Activated naive CD8-positive, alpha-beta T cell treated with anti-CD3 and anti-CD28 coated beads for 36 hours (primary cell): ENCODE data around the gene SLC48A1. TPM values are rescaled to one million over a fixed set of nuclear protein-coding genes. Genes with fewer than 3 reads are reported as not detected.
A peak's percentile ranks its signal among the peaks of the same experiment; 100 is the strongest.

Experiments used
- DNase-seq: peaks from one replicate; pipeline ENCODE4 v3.0.0; 2021
- H3K27ac Mint-ChIP-seq: one replicate; pipeline ENCODE4 v1.8.0; 2022; ENCODE audit warnings: mild to moderate bottlenecking, moderate library complexity, mixed read lengths
- H3K27me3 Mint-ChIP-seq: one replicate; pipeline ENCODE4 v1.8.0; 2022; ENCODE audit warnings: mild to moderate bottlenecking, mixed read lengths
- H3K36me3 Mint-ChIP-seq: one replicate; pipeline ENCODE4 v1.8.0; 2021; ENCODE audit warnings: mild to moderate bottlenecking, mixed read lengths
- H3K4me1 Mint-ChIP-seq: one replicate; pipeline ENCODE4 v1.8.0; 2021; ENCODE audit warnings: mixed read lengths
- H3K4me3 Mint-ChIP-seq: one replicate; pipeline ENCODE4 v1.8.0; 2022; ENCODE audit warnings: mild to moderate bottlenecking, moderate library complexity, mixed read lengths
- H3K9me3 Mint-ChIP-seq: one replicate; pipeline ENCODE4 v1.8.0; 2022; ENCODE audit warnings: mixed read lengths
- total RNA-seq, 2 experiments: library from RNA; stranded (reverse); gene quantifications; one replicate each; pipeline ENCODE4 v1.2.3, GENCODE V29; 2021

Gene SLC48A1
- total RNA-seq, 2 experiments from 2014 or later, result 5.4 to 6.0 TPM

DNA sequence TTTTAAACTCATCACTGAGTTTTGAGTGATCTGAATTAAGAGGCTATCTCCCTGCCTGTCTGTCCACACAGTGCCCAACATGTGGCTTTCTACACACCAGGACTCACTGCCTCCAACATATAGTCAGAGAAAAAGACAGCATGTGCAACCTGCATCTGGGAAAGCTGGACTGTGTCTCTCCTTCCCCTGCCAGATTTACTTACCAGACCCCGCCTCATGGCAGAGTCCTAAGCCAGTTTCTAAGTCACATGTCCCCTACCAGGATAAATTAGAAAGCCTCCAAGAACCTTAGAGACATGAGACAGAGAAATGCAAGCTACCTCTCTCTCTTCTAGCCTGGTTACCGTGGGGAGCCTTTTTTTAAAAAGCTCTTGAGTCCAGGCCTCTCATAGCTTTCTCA is 49.4 kb downstream of the SLC48A1 start:
- H3K4me1 Mint-ChIP-seq, result peaks cover 73% of the 10 kb centered on the region
- H3K36me3 Mint-ChIP-seq, result peaks cover 16% of the 10 kb centered on the region
- H3K9me3 Mint-ChIP-seq, result no peaks in the 10 kb centered on the region
- H3K27me3 Mint-ChIP-seq, result no peaks in the 10 kb centered on the region
- H3K27ac Mint-ChIP-seq, result peak overlapping the region; percentile 47
- no peak overlapping the region for H3K4me3 Mint-ChIP-seq
- no peak for DNase-seq

GRCh38 chr12:47822863-47823262 is 49.8 kb downstream of the SLC48A1 start:
- Mint-ChIP-seq H3K4me3 (no peak overlapping the region), H3K27me3 (no peaks in the 10 kb centered on the region), H3K36me3 (peaks cover 11% of the 10 kb centered on the region), H3K27ac (peak overlapping the region; percentile 46), H3K4me1 (peaks cover 73% of the 10 kb centered on the region), H3K9me3 (no peaks in the 10 kb centered on the region)
- DNase-seq, result no peak

- Mint-ChIP-seq H3K4me1 (peaks cover 77% of the 10 kb centered on the region), H3K4me3 (no peak overlapping the region), H3K36me3 (peaks cover 4% of the 10 kb centered on the region), H3K9me3 (no peaks in the 10 kb centered on the region), H3K27ac (peak overlapping the region; percentile 92), H3K27me3 (no peaks in the 10 kb centered on the region)
- DNase-seq, result no peak
Measured at GRCh38 chr12:47823422-47824086, 50.5 kb downstream of the SLC48A1 start.

GRCh38 chr12:47824198-47824597 is 51.2 kb downstream of the SLC48A1 start:
- Mint-ChIP-seq H3K4me3 (no peak overlapping the region), H3K27ac (peak overlapping the region; percentile 92), H3K36me3 (no peaks in the 10 kb centered on the region), H3K27me3 (no peaks in the 10 kb centered on the region), H3K4me1 (peaks cover 82% of the 10 kb centered on the region), H3K9me3 (no peaks in the 10 kb centered on the region)
- DNase-seq, result no peak

- Mint-ChIP-seq H3K4me3 (peak overlapping the region; percentile 6), H3K9me3 (no peaks in the 10 kb centered on the region), H3K4me1 (peaks cover 87% of the 10 kb centered on the region), H3K36me3 (no peaks in the 10 kb centered on the region), H3K27me3 (no peaks in the 10 kb centered on the region), H3K27ac (peak overlapping the region; percentile 92)
- no peak for DNase-seq
Measured at GRCh38 chr12:47824635-47825034, 51.6 kb downstream of the SLC48A1 start.

DNA sequence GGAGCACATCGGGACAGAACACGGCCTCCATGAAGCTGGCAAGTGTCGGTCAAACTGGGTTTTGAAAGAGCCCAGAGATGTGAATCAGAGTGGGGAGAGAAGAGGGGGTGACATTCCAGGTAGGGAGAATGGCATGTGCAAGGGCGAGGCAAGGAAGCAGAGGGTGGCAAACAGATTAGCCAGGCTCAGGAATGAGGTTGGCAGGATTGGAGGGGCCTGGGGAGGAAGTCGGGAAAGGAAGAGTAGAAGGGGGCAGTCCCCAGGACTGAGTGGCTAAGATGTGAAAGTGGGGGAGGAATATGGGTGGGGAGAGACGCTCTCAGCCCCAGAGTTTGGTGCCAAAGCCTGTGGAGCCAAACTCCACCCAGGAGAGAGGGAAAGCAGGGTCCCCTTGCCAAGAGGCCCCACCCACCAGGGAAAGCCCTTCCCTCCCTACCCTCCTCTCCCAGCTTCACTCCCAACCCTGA is 52.2 kb downstream of the SLC48A1 start:
- peak overlapping the region; percentile 92 for H3K27ac Mint-ChIP-seq
- no peaks in the 10 kb centered on the region for H3K9me3 Mint-ChIP-seq
- H3K27me3 Mint-ChIP-seq, result no peaks in the 10 kb centered on the region
- no peak for DNase-seq
- peak overlapping the region; percentile 6 for H3K4me3 Mint-ChIP-seq
- H3K36me3 Mint-ChIP-seq, result no peaks in the 10 kb centered on the region
- H3K4me1 Mint-ChIP-seq, result peaks cover 87% of the 10 kb centered on the region

- no peaks in the 10 kb centered on the region for H3K9me3 Mint-ChIP-seq
- H3K4me1 Mint-ChIP-seq, result peaks cover 87% of the 10 kb centered on the region
- DNase-seq, result no peak
- H3K27me3 Mint-ChIP-seq, result no peaks in the 10 kb centered on the region
- peak overlapping the region; percentile 69 for H3K4me3 Mint-ChIP-seq
- H3K27ac Mint-ChIP-seq, result peak overlapping the region; percentile 54
- no peaks in the 10 kb centered on the region for H3K36me3 Mint-ChIP-seq
Measured at GRCh38 chr12:47828008-47828975, 55.3 kb downstream of the SLC48A1 start.

DNA sequence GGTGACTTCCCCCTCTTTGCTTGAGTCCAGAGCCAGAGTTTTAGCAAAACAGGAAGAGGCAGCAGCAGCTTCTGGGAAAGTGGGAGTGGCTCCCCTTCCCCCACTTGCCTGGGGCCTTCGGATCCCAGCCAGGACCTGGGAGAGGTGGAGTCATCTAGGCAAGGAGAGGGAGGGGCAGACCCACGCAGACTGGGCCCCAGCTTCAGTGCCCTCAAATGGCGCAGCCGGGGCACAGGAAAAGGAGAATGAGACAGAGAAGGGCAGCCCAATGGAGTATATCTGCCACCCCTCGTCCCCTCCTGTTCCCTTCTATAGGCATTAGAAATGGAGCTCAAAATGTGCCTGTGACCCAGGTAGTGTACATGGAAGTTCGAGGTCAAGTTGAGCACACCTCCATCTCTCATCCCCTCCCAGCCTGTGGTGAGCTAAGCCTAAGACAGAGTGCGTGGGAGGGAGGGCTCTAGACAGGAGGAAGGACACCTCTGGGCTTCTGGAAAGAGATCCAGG is 56.0 kb downstream of the SLC48A1 start:
- H3K4me1 Mint-ChIP-seq, result peaks cover 87% of the 10 kb centered on the region
- DNase-seq, result no peak
- H3K27ac Mint-ChIP-seq, result peak overlapping the region; percentile 27
- H3K27me3 Mint-ChIP-seq, result no peaks in the 10 kb centered on the region
- no peaks in the 10 kb centered on the region for H3K36me3 Mint-ChIP-seq
- H3K9me3 Mint-ChIP-seq, result no peaks in the 10 kb centered on the region
- peak overlapping the region; percentile 69 for H3K4me3 Mint-ChIP-seq

DNA sequence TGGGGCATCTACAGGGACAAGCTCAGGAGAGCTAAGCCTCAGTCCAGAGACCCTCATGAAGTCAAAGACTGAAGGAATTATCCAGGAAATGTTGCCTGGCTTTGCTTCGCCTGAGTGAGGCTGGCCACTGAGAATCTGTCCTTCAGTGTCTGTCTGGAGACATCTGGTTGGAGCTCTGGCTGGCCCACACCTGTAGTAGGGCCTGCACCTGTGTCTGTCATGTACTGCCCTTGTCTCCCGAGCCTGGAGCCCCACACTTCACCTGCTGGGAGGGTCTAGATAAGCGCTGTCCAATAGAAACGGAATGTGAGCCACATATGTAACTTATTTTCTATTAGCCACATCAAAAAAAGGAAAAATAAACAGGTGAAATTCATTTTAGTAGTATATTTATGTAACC is 56.5 kb downstream of the SLC48A1 start:
- Mint-ChIP-seq H3K9me3 (no peaks in the 10 kb centered on the region), H3K36me3 (no peaks in the 10 kb centered on the region), H3K27me3 (no peaks in the 10 kb centered on the region), H3K4me1 (peaks cover 87% of the 10 kb centered on the region), H3K4me3 (peak overlapping the region; percentile 69), H3K27ac (peak overlapping the region; percentile 27)
- DNase-seq, result no peak

Other genes with a start within 250 kb of the SLC48A1 start
- gene RPAP3, start 67.2 kb upstream of the SLC48A1 start, total RNA-seq, result 10 to 100 TPM; 58.7 to 61.8 TPM
- under 1 TPM in 1 of 2 experiments, not detected in 1; 0.08 TPM for gene ENDOU, start 47.7 kb upstream of the SLC48A1 start, total RNA-seq
- gene RAPGEF3, start 14.4 kb upstream of the SLC48A1 start, total RNA-seq, result under 1 TPM; 0.27 to 0.54 TPM
- gene HDAC7, start 46.7 kb downstream of the SLC48A1 start, total RNA-seq, result 100 to 1,000 TPM; 233 to 246 TPM
- 10 to 100 TPM; 55.8 TPM for gene VDR, start 131.8 kb downstream of the SLC48A1 start, total RNA-seq
- 100 to 1,000 TPM; 158 to 168 TPM for gene TMEM106C, start 190.4 kb downstream of the SLC48A1 start, total RNA-seq
- under 1 TPM in 1 of 2 experiments, not detected in 1; 0.04 TPM for gene COL2A1, start 231.2 kb downstream of the SLC48A1 start, total RNA-seq